GM19468 (cell line): ENCODE data around the gene C12orf75.

ENCODE experiments used
- ATAC-seq: cut with Tn5 transposase; IDR thresholded peaks from one replicate; pipeline ENCODE4 v1.9.1; 2021; ENCODE audit warnings: mild to moderate bottlenecking, moderate library complexity, moderate number of reproducible peaks; ENCODE audit not compliant: unreplicated experiment; ENCODE audit errors: extremely low read depth

Gene C12orf75

DNA sequence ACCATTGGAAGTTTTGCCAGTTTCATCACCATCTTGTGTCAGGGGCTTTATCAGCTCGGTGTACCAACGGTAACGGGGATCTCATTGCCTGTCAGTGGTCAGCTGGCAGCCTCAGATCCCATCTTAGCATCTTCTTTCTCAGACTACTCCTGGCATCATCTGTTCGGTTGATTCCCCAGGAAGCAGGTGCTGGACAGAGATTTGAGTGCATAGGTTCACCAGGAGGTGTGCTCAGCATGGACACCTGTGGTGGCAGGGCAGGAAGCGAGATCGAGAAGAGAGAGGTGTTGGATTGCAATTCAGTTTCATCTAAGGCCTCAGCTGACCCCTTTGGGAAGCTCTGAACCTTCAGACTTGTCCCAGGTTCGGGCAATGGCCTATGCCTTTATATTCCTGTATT is 76.0 kb downstream of the C12orf75 start:
- no peak for ATAC-seq

- no peak for ATAC-seq
Observed at GRCh38 chr12:105409279-105409678, 78.8 kb downstream of the C12orf75 start.

DNA sequence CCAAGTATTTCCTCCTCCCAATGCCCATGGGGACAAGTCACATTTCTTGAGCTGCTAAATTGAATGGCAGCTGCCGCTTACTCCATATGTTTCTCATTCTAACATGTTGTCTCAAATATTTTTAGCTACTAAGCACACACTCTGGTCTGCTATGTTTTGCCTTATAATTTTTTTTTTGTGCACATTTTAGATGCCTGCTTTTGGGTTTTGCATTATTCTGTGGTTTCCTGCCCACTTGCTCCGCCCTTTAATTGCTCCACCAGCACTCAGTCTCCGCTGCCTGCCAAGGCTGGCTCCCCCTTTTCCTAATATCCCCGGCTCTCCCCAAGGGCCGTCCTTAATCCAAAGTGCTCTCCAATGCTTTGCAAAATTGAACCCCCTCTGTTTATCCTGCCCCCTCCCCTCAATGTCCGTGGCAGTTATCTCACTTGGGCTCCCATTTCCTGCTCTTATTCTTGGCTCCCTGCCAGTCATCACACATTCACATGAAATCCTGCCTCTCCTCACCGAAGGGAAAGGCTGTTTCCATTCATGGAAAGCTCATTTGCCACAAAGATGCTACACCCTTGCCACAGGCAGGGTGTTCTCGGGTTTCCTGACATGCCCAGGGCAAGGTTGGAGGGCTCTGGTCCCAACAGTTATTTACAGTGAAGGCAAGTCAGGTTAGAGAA is 79.4 kb downstream of the C12orf75 start:
- ATAC-seq, result no peak

- no peak for ATAC-seq
Observed at GRCh38 chr12:105413911-105414487, 83.5 kb downstream of the C12orf75 start.

DNA sequence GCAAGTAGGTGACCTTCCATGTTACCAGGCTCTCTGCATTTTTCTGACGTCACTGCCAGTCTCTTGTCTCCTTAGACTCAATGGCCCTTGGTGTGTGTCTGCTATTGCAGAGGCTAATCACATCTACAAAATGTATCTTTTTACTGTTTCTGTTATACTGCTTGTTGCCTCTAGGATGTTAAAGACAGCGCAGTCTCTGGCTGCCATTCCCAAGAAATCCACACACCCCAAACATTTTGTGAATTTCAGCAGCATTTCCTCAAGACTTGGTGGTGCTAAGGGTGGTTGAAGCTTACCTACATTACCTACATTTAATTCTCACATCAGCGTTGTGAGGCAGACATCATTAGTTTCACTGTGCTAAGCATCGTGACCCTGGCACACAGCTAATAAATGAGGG is 87.2 kb downstream of the C12orf75 start:
- ATAC-seq, result no peak

DNA sequence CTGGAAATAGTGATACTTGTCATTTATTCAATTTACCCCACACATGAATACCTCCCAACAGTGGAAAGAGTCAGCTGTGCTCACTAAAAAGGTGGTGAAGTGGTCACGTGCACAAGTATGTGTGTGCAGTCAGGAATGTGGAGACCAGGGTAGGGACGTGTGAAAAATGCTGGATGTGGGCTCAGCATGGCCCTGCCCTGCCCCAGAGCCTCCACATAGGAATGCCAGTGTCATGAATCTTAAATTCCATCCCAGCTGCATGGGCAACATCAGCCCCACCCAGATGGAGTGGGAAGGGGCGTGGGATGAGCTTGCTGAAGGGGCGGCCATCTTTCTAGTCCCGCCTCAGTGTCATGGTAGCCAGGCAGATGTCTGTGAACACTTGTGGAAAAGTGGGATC is 87.7 kb downstream of the C12orf75 start:
- no peak for ATAC-seq

- no peak for ATAC-seq
Observed at GRCh38 chr12:105418821-105419291, 88.4 kb downstream of the C12orf75 start.

DNA sequence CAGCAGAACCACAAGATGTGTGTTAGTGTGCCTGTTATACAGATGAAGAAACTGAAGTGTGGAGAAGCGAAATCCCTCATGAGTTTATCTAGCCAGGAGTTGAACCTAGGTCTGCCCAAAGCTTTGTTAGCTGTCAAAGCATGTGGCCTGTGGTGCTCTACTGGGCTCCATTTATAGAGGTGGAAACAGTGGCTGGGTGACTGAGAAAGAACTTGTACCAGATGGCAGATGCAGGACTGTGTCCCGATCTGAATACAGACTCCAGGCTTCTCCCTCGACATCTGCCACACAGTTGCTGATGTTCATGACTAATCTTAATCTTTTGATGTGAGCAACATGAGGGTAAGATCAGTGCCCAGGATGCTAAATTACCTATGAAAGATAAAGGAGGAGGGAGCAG is 89.1 kb downstream of the C12orf75 start:
- ATAC-seq, result no peak

- no peak for ATAC-seq
Observed at GRCh38 chr12:105420046-105420445, 89.6 kb downstream of the C12orf75 start.

GRCh38 chr12:105420659-105421240 is 90.3 kb downstream of the C12orf75 start:
- ATAC-seq, result peak; percentile 51
